NCI-H1694 treated with DMSO at 0.1 percent for 48 hours (cell line): ENCODE measurements around the gene STK24.

ENCODE experiments used
- DNase-seq: peaks from one replicate; lab custom pipeline; 2025; lab: John Stamatoyannopoulos, UW

Gene STK24

DNA sequence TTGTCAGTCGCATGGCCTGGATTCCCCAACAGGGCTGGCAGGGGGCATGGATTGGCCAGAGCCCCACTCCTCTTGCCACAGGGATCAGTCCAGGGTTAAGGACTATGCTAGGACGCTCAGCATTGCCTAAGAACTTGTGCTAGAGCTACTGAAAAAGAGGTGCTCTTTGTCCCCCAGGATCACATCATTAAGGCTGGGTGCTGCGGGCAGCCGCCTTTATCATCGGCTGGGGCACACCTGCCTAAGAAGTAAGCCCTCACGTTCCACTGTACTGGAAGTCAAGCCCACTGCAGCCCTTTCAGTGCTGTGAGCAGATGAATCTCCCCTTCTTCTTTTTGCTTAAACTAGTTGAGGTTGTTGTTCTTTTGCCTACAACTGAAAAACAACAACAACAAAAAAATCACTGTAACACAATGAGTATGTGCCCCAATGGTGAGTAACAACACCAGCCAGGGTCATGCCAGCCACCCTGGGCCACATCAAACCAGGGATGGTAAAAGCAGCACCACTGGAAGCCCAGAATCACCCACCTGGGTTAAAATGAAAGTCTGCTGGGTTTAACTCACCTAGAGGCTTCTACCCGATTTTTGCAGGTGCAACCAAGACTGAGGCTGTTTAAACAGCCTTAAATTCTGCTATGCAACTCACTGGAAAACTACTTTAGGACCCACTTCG lies 20.6 kb downstream of the STK24 start:
- no peak for DNase-seq

DNA sequence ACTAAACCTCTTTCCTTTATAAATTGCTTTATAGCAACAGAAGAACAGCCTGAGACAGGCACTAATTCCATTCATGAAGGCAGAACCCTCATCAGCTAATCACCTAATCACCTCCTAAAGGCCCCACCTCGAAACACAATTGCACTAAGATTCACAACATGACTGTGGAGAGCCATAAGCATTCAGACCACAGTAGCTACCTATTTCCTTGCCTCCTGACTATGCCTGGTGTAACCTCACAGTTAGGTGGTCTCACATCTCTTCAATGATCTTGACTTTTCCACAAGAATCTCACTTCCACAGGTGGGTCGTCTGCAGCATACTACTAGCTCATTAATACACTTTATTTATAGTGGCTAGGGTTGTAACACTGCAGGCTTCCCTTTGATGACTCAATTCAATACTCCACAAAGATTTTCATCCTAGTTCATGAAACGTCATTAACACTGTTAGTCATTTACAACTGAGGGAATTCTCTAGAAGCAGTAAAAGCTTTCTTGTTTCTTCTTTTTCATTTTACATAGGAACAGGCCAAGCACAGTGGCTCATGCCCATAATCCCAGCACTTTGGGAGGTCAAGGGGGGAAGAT lies 27.1 kb downstream of the STK24 start:
- no peak for DNase-seq

GRCh38 chr13:98549006-98549727 lies 27.7 kb downstream of the STK24 start:
- no peak for DNase-seq

DNA sequence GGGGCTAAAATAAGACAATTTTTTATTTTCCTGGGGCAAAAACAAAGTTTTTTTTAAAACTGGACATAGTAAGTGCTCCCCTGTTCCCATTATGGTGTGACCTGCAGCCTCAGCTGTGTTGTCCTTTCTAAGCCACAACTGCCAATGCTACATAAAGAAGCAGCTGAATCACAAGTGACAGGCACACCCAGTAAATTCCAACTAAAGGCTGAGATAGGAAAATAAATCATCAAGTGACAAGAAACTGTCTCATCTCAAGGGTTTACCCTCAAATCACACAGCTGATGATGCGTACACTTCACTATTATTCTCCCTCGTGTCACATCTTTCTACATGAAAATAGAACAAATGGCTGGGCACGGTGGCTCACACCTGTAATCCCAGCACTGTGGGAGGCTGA lies 28.7 kb downstream of the STK24 start:
- no peak for DNase-seq

DNA sequence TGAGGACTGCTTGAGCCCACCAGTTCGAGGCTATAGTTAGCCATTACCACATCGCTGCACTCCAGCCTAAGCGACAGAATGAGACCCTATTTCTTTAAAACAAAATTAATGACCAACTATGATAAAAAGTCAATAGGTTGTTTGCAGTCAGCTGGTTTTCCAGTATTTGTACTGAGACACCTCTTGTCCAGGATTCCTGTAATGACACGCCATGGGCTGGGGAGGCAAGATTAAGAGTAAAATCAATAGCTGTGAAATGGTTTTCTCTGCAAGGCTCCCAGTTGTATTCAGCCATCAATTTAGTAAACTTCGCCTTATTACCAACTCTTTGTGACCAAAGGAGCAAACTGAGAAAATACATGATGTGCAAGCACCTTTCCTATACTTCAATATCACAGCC lies 29.5 kb downstream of the STK24 start:
- no peak for DNase-seq

DNA sequence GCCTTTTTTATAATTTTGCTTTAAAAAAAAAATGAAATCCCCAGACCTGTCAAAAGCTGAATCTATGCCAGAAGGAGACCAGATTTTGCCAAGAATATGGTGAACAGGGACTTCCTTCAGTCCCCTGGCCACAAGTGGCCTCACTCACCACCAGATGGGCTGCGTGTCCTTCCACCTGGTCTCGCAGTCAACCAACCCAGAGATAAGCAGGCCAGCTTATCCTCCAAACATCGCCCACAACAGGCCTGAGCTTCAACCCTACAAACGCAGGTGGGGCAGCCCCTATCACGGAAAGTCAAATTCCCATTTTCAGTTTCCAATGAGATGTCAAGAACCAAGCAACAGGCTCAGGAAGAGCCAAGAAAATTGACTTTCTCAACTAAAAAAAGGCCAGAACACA lies 30.5 kb downstream of the STK24 start:
- DNase-seq = no peak

GRCh38 chr13:98544104-98544710 lies 32.7 kb downstream of the STK24 start:
- no peak for DNase-seq

DNA sequence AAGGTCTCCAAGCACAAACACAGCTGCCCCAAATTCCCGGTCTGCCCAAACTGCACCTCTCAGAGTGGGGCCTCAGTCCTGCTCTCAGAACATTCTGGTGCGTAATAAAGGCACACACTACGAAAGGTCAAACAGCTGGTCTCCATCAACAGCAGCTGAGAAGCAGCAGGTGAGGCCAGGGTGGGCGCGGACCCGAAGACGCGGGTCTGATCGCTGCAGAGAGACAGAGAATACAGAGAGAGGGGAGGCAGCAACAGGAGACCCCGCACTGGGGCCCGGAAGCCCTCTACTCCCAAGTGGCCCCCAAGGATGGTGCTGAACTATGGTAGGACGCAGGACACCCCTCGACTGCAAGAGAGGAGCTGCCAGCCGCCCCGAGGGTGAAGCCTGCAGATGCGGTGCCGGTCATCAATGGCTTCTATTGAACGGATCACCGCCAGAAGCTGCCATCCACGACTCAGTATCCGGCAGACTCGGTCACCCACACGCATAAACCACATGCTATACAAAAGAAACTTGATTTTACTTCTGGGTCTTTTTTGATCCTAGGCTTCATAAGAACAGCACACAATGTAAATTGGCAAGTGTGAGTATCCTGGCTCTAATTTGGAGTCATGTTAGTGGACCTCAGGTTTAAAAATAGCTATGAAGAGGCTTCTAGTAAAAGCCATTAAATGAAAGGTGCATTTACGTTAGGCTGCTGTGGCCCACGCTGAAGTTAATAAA lies 33.4 kb downstream of the STK24 start:
- no peak for DNase-seq

- DNase-seq = no peak
Observed at GRCh38 chr13:98542568-98543377, 34.1 kb downstream of the STK24 start.

DNA sequence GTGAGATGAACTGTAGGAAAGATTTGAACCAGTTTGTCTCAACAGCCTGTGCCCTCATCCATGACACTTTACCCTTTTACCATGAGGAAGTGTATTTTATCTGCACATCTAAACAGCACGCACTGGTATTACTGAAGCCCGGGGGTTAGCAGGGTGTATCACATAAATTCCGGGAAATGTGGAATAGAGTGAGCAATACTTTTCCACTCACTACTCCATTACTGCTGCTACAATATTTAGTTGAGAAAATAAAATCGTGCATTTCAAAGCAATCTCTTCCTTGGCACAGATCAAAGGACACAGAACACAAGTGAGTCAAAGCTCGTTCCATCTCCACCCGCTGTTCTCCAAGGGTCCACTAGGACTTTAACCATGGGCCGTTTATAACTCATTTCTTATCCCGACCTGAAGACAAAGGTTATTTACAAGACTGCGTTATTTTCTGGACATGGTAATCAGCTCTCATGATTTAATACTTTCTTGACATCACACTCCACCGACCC lies 35.2 kb downstream of the STK24 start:
- DNase-seq = no peak

DNA sequence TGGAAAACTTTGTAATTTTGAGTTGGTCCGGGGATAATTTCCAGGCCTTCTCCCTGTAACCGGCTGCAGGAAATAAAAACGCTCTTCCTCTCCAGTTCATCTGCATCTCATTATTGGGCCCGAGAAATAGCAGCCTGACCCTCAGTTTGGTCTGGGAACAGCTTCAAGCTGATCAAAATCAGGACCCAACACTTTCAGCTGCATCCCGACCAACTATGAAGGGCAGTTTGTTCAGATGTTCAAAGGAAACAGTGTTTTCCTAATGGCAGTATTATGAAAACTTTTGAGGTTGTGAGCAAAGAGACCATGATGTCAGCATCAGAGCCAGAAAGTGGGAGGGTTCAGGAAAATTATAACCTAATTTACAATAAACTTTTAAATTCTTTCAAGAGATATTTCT lies 35.7 kb downstream of the STK24 start:
- no peak for DNase-seq

DNA sequence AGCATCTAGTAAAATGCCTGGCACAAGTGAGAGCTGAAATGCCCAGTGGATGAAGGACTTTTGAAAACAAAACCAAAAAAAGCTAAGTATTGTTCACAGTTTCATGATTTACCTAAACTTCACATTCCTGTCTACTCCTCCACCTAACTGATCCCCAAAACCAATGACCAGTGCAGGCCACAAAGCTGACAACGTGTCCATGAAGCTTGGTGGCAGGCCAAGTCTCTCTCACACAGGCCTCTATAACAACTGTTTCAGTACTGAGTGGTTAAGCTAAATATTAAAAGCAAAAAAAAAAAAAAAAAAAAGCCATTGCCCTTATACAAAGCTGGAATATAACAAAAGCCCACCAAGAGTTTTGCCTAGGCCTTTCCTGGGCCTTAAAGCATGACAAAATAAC lies 36.4 kb downstream of the STK24 start:
- DNase-seq = no peak

- no peak for DNase-seq
Observed at GRCh38 chr13:98539666-98540065, 37.2 kb downstream of the STK24 start.

DNA sequence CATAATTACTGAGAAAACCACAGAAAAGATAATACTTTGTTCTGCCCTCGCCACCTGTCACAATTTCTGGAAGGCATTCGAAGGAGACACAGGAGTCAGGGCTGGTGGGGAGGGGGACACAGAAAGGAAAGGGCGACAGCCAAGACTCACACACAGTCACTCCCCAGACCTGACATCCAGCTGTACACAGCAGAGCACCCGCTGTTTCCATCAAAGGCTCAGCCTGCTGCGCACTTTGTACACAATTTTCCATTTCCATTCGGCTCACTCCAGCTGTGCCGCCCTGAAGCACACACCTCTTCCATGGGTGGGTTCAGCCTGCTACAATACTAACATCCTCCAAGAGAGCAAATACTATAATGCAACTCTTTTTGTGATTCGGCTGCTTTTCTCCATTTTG lies 38.0 kb downstream of the STK24 start:
- DNase-seq = no peak

DNA sequence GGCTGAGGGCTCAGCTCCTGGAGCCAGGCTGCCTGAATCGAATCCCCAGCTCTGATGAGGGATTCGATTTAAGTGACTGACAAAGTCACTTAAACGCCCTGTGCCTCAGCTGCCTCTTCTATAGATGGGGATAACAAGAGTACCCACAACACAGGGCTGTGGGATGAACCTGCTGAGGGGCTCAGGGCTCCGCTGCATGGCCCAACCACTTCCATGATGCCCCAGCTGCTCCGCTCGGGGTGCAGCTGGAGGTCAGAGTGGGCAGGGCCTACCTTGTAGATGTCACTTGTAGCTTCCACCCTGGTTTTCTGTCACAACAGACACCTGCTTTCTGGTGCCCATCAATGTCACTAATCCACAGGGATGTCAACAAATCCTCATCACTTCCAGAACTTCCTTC lies 39.2 kb downstream of the STK24 start:
- DNase-seq = no peak

DNA sequence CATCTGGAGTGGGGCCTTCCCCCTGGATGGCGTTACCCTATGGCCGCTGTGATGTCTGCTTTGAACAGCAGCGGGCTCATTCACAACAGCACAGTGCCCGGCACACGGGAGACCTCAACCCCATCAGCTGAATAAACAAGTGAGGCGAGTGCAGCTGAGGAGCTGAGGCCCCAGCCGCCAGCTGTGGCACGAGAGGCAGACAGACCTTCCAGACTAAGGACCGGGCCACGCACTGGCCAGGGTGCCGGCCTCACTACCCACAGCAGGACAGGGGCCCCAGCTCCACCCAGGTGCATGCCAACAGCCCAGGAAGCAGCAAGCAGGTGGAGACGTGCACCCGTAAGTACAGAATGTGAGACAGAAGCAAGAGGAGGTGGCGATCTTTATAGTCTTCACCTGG lies 39.6 kb downstream of the STK24 start:
- no peak for DNase-seq

DNA sequence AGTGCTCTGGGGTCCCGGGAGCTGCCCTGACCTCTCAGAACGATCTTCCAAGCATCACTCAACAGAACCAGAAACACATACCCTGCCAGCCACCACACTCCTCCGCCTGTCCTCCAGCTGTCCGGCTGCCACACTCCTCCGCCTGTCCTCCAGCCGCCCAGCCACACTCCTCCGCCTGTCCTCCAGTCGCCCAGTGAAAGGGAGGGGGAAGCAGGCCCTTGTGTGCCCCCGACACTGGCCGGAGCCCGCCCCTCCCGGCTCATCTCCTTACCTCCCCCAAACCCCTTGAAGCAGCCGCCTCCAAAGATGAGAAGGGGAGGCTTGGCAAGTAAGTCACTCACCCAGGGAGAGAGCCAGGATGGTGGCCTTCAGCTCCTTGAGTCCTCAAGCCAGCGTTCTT lies 40.2 kb downstream of the STK24 start:
- no peak for DNase-seq

DNA sequence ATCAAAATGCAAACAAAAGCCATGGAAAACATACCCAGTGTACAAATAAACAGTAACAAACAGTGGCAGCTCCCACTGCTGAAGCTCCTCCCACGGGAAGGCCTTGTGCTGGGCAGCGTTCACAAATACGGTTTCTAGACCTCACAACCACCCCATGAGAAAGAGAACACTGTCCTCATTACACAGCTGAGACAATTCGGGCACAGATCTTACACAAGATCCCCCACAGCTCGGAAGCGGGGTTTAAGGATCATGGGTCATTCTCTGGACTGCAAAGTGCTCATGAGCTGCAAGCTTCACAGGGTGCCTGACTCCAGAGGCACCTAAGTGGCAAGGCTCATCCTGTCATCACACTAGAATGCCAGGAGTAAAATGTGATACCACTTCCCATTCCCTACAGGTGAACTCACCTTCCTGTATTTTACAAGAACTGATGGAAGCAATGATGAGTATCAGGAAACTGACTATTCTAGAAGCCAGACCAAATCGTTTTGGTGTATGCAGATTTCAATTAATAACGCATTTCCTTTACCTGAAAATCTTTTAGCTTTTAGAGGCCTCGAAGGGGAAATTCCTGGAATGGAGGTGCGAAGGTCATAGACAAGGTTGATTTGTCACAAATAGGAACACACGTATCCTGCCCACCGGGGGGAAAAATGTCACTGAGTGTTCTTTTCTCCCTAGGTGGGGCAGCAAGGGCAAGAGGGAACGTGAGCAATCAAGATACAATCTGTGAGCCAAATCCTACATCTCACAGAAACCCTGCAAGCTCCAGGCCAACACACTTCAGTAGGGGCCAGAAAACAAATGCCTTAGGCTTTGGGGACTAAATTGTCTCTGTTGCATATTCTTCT lies 41.2 kb downstream of the STK24 start:
- no peak for DNase-seq

GRCh38 chr13:98534821-98535220 lies 42.1 kb downstream of the STK24 start:
- DNase-seq = no peak

DNA sequence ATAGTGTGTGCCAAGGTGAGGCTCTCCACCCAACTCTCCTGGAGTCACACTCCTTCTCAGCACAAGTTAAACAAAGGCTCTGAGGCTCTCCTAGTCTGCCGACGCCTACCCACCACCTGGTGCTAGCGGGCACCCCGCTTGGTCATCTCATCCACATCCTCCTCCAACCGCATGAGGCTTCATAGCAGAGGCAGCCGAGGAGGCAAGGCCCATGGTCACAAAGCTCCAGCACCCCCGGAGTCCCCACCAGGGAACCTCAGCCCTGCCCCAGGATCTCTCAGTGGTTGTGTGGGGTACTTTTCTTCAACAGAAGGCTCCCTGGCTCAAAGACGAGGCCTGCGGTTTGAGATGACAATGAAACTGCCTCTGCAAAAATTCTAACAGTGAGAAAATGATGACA lies 43.0 kb downstream of the STK24 start:
- DNase-seq = no peak
